Upper lobe of left lung (tissue), 4 donors: ENCODE results near the gene CCDC172.

Source experiments
- CTCF ChIP-seq, 6 experiments: fragments of 450-650 bp in 4 of 6; fragments of 200-600 bp in 2 of 6; sonication (generic) in 2 of 6; IDR thresholded peaks; one replicate each; pipeline ENCODE4 v1.5.1; 2016 to 2019; ENCODE audit warnings: antibody characterized with exemption in 6 of 6
- EP300 ChIP-seq, 4 donors: sonication (generic); formaldehyde crosslinking; IDR thresholded peaks; one replicate each; pipeline ENCODE4 v1.5.1; 2017; ENCODE audit warnings: antibody characterized with exemption in 4 of 4, control low read depth in 2 of 4
- POLR2A ChIP-seq, 4 donors: fragments of 450-650 bp; IDR thresholded peaks; one replicate each; pipeline ENCODE4 v1.5.1; 2016 to 2017; ENCODE audit warnings: antibody characterized with exemption in 4 of 4, mild to moderate bottlenecking in 2 of 4

- no peak for TF ChIP-seq EP300 (IDR thresholded peaks at IDR 0.05)
- no peak for TF ChIP-seq POLR2A (IDR thresholded peaks at IDR 0.05)
- no peak for TF ChIP-seq CTCF (IDR thresholded peaks at IDR 0.05)
Measured at GRCh38 chr10:116281775-116282174, 42.5 kb upstream of the CCDC172 start.
